ENCODE measurements around the gene CLIP3. TPM values are rescaled to one million over a fixed set of nuclear protein-coding genes. Genes with fewer than 3 reads are reported as not detected.
A peak's percentile ranks its signal among the peaks of the same experiment; 100 is the strongest.

Gene CLIP3
- total and polyA plus RNA-seq, 2 of the 13 experiments (the other 11 are each of a cell fraction or from before 2014, with no cell fraction given): 0.15 to 1.2 TPM

GRCh38 chr19:36043952-36044351 is 11.3 kb upstream of the CLIP3 start (continued):
- TF ChIP-seq ZNF670 (CRISPR knock-in tag; IDR thresholded peaks at IDR 0.05; ENCODE audit: borderline replicate concordance): no peak

- Histone ChIP-seq H3K4me2 (ENCODE audit: low read depth, low read length) (no peak overlapping the region; the same call in 1 of the 2 replicates), H3K9ac (ENCODE audit: insufficient read depth, low read depth, low read length) (no peak overlapping the region), H3K27ac (ENCODE audit: extremely low read length, insufficient read depth, low read length) (peak overlapping the region; percentile 36), H2AFZ (ENCODE audit: low read length) (no peak overlapping the region), H4K20me1 (ENCODE audit: insufficient read depth, low read length) (no peaks in the 10 kb centered on the region), H3K4me3 (replicated peaks in 1 of 3; ENCODE audit: insufficient read depth in 1 of 3, low read depth in 2 of 3, low read length in 3 of 3) (no peak overlapping the region), H3K79me2 (ENCODE audit: insufficient read depth, low read length) (no peaks in the 10 kb centered on the region), H3K4me1 (ENCODE audit: insufficient read depth, low read length) (peaks cover 24% of the 10 kb centered on the region), H3K27me3 (ENCODE audit: control insufficient read depth in 1 of 2, insufficient read depth in 2 of 2, low read length in 2 of 2) (no peaks in the 10 kb centered on the region), H3K9me3 (ENCODE audit: low read length) (no peaks in the 10 kb centered on the region), H3K36me3 (replicated peaks in 1 of 2; ENCODE audit: control insufficient read depth in 1 of 2, insufficient read depth in 2 of 2, low read length in 2 of 2) (0 out of 5 replicates have a peak, but pooled peaks cover 0 to 1% of the 10 kb centered on the region in 2 experiments)
- intact Hi-C loops (cut with micrococcal nuclease; ENCODE audit: unreplicated experiment) (loop anchor here (2.0 kb wide), 1 partner anchor 33 kb away; the partner anchor contains the start of gene SYNE4), in situ Hi-C loops (cut with HindIII; ENCODE audit: extremely low pct_ligation_motif_present, low pct_unique_long_range_greater_than_20kb) (no loop called here)
- ATAC-seq (peak; percentile 94), DNase-seq (ENCODE audit: low spot score) (peak; percentile 87), FAIRE-seq (peak; percentile 97)
- POLR2A ChIA-PET: interaction anchor here (0.6 to 1.5 kb wide), 6 partner anchors 12 to 86 kb away, joined by 3 to 18 read pairs (median 4); partner anchors contain the start of genes ALKBH6, POLR2I, SYNE4 and THAP8
- no TSS peak for BruUV-seq (replicated peaks)
- 4% methylated on average over 3 of the region's 3 CpGs for WGBS (ENCODE audit: low lambda C conversion rate)
- CTCF ChIA-PET (ENCODE audit: low intra/inter-chr PET ratio, low total read pairs): no interaction called here
- 0 out of 4 replicates have a peak, but pooled peaks of 1 of the 2 experiments have one; percentile 31 for TF ChIP-seq KLF16 (CRISPR knock-in tag; IDR thresholded peaks at IDR 0.05)
- no peak for TF ChIP-seq DDIT3 (CRISPR knock-in tag; IDR thresholded peaks at IDR 0.05)
- TF ChIP-seq CCDC6 (CRISPR knock-in tag; IDR thresholded peaks at IDR 0.05): no peak
- TF ChIP-seq ZNF207 (IDR thresholded peaks at IDR 0.05; ENCODE audit: borderline replicate concordance): no peak
- TF ChIP-seq ATF7 (IDR thresholded peaks at IDR 0.05): peak; percentile 53
- no peak for TF ChIP-seq ATF7 (CRISPR knock-in tag; IDR thresholded peaks at IDR 0.05)
- peak; percentile 90 for TF ChIP-seq CEBPB (IDR thresholded peaks at IDR 0.05; ENCODE audit: borderline replicate concordance, low read depth, low read length)
- no peak for TF ChIP-seq SCMH1 (CRISPR knock-in tag; IDR thresholded peaks at IDR 0.05; ENCODE audit: borderline replicate concordance)
- no peak for TF ChIP-seq PLSCR1 (CRISPR knock-in tag; IDR thresholded peaks at IDR 0.05; ENCODE audit: borderline replicate concordance)
- 0 out of 2 replicates have a peak, but pooled peaks have one; percentile 47 for TF ChIP-seq SP5 (CRISPR knock-in tag; IDR thresholded peaks at IDR 0.05; ENCODE audit: borderline replicate concordance, low read depth)
- peak; percentile 28; the same call in 1 of the 2 replicates for TF ChIP-seq RCOR2 (CRISPR knock-in tag; IDR thresholded peaks at IDR 0.05)
- TF ChIP-seq ZNF670 (CRISPR knock-in tag; IDR thresholded peaks at IDR 0.05; ENCODE audit: borderline replicate concordance): 0 out of 2 replicates have a peak, but pooled peaks have one; percentile 36
- TF ChIP-seq, protein P1, sequence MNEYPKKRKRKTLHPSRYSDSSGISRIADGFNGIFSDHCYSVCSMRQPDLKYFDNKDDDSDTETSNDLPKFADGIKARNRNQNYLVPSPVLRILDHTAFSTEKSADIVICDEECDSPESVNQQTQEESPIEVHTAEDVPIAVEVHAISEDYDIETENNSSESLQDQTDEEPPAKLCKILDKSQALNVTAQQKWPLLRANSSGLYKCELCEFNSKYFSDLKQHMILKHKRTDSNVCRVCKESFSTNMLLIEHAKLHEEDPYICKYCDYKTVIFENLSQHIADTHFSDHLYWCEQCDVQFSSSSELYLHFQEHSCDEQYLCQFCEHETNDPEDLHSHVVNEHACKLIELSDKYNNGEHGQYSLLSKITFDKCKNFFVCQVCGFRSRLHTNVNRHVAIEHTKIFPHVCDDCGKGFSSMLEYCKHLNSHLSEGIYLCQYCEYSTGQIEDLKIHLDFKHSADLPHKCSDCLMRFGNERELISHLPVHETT (CRISPR knock-in tag; conservative IDR thresholded peaks at IDR 0.05): no peak
- TF ChIP-seq, protein P2, sequence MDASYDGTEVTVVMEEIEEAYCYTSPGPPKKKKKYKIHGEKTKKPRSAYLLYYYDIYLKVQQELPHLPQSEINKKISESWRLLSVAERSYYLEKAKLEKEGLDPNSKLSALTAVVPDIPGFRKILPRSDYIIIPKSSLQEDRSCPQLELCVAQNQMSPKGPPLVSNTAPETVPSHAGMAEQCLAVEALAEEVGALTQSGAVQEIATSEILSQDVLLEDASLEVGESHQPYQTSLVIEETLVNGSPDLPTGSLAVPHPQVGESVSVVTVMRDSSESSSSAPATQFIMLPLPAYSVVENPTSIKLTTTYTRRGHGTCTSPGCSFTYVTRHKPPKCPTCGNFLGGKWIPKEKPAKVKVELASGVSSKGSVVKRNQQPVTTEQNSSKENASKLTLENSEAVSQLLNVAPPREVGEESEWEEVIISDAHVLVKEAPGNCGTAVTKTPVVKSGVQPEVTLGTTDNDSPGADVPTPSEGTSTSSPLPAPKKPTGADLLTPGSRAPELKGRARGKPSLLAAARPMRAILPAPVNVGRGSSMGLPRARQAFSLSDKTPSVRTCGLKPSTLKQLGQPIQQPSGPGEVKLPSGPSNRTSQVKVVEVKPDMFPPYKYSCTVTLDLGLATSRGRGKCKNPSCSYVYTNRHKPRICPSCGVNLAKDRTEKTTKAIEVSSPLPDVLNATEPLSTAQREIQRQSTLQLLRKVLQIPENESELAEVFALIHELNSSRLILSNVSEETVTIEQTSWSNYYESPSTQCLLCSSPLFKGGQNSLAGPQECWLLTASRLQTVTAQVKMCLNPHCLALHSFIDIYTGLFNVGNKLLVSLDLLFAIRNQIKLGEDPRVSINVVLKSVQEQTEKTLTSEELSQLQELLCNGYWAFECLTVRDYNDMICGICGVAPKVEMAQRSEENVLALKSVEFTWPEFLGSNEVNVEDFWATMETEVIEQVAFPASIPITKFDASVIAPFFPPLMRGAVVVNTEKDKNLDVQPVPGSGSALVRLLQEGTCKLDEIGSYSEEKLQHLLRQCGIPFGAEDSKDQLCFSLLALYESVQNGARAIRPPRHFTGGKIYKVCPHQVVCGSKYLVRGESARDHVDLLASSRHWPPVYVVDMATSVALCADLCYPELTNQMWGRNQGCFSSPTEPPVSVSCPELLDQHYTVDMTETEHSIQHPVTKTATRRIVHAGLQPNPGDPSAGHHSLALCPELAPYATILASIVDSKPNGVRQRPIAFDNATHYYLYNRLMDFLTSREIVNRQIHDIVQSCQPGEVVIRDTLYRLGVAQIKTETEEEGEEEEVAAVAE (CRISPR knock-in tag; IDR thresholded peaks at IDR 0.05; ENCODE audit: borderline replicate concordance): no peak
Measured at GRCh38 chr19:36041831-36042230, 9.2 kb upstream of the CLIP3 start.

Data from HepG2 (cell line).